Keratinocyte (primary cell): Measurements from ENCODE around the gene RBPJ. TPM values are rescaled to one million over a fixed set of nuclear protein-coding genes. Genes with fewer than 3 reads are reported as not detected.

Experiments
- DNase-seq: peaks from one replicate; pipeline ENCODE4 v3.0.0-alpha.2; 2011; ENCODE audit warnings: low read depth, missing footprints, low spot score
- FAIRE-seq: peaks from 2 replicates; lab custom pipeline; 2011; peaks lifted over from hg19 to GRCh38; lab: Jason Lieb, UNC
- H2AFZ ChIP-seq: 2 replicates; pipeline ENCODE4 v1.6.0; 2012; ENCODE audit warnings: low read length, control low read depth, inconsistent platforms; ENCODE audit not compliant: control insufficient read depth
- H3K27ac ChIP-seq: 2 replicates; pipeline ENCODE4 v1.5.1; 2011; ENCODE audit warnings: low read length; ENCODE audit not compliant: control insufficient read depth, insufficient read depth
- H3K27me3 ChIP-seq: 3 replicates; pipeline ENCODE4 v1.6.0; 2011; ENCODE audit warnings: low read length; ENCODE audit not compliant: control insufficient read depth, insufficient read depth; ENCODE audit errors: extremely low read depth
- H3K36me3 ChIP-seq, 2 experiments: 2 replicates in 1 of 2; 3 replicates in 1 of 2; pipeline ENCODE4 v1.5.1; 2011; ENCODE audit warnings: low read length in 2 of 2, mild to moderate bottlenecking in 1 of 2; ENCODE audit not compliant: control insufficient read depth in 2 of 2, insufficient read depth in 2 of 2; ENCODE audit errors: extremely low read depth in 1 of 2
- H3K4me1 ChIP-seq: 3 replicates; pipeline ENCODE4 v1.5.1; 2011; ENCODE audit warnings: low read length; ENCODE audit not compliant: control insufficient read depth, insufficient read depth; ENCODE audit errors: extremely low read depth
- H3K4me2 ChIP-seq: 3 replicates; pipeline ENCODE4 v1.6.0; 2011; ENCODE audit warnings: low read depth, low read length; ENCODE audit not compliant: control insufficient read depth, insufficient read depth; ENCODE audit errors: extremely low read depth
- H3K4me3 ChIP-seq, 3 experiments: fragments of 200-600 bp in 1 of 3; sonication (generic) in 1 of 3; 2 replicates in 2 of 3; 3 replicates in 1 of 3; pipeline ENCODE4 v1.5.1; 2011 to 2016; ENCODE audit warnings: low read length in 3 of 3, mild to moderate bottlenecking in 3 of 3, control low read depth in 2 of 3, inconsistent platforms in 1 of 3, low read depth in 1 of 3, mixed read lengths in 1 of 3, mixed run types in 1 of 3, moderate library complexity in 1 of 3; ENCODE audit not compliant: control insufficient read depth in 2 of 3, insufficient read depth in 2 of 3; ENCODE audit errors: extremely low read depth in 1 of 3
- H3K79me2 ChIP-seq: 2 replicates; pipeline ENCODE4 v1.6.0; 2012; ENCODE audit warnings: low read length; ENCODE audit not compliant: control insufficient read depth, insufficient read depth
- H3K9ac ChIP-seq: 3 replicates; pipeline ENCODE4 v1.6.0; 2011; ENCODE audit warnings: low read length; ENCODE audit not compliant: control insufficient read depth, insufficient read depth; ENCODE audit errors: extremely low read depth
- H3K9me1 ChIP-seq: 3 replicates; pipeline ENCODE4 v1.6.0; 2011; ENCODE audit warnings: low read length; ENCODE audit not compliant: control insufficient read depth, insufficient read depth; ENCODE audit errors: extremely low read depth
- H3K9me3 ChIP-seq: 2 replicates; pipeline ENCODE4 v1.5.1; 2012; ENCODE audit warnings: low read depth, low read length; ENCODE audit not compliant: control insufficient read depth
- H4K20me1 ChIP-seq: 3 replicates; pipeline ENCODE4 v1.6.0; 2011; ENCODE audit warnings: low read length; ENCODE audit not compliant: control insufficient read depth, insufficient read depth; ENCODE audit errors: extremely low read depth
- EZH2 ChIP-seq: IDR thresholded peaks from one replicate; pipeline ENCODE4 v1.6.1; 2012; ENCODE audit warnings: inconsistent platforms, mild to moderate bottlenecking, low read length, moderate library complexity
- dilution Hi-C: fragments of 300-500 bp; cut with MboI; formaldehyde crosslinking; loops from one replicate; pipeline ENCODE4 v1.7.0; 2020; ENCODE audit warnings: low sequenced_read_pairs; ENCODE audit not compliant: extremely low pct_ligation_motif_present
- polyA plus RNA-seq, 5 experiments: library from polyadenylated mRNA; depleted of rRNA in 3 of 5; stranded (reverse) in 3 of 5; stranded (forward) in 1 of 5; unstranded in 1 of 5; fragments of >200 nt; gene quantifications; 1 replicate in 1 of 5; 2 replicates in 3 of 5; 3 replicates in 1 of 5; pipeline versions ENCODE4 v1.2.1 to v1.2.3, GENCODE V29; 2011 to 2012; ENCODE audit warnings: missing spikeins in 2 of 5, low read depth in 1 of 5, low replicate concordance in 1 of 5
- TF ChIP-seq, protein P1 (sequence below), 3 experiments: IDR thresholded peaks in 1 of 3; conservative IDR thresholded peaks in 1 of 3; optimal IDR thresholded peaks in 1 of 3; 2 replicates in 2 of 3; 3 replicates in 1 of 3; pipeline versions ENCODE3 to v1.5.1; 2011; ENCODE audit warnings: low read length in 3 of 3, mild to moderate bottlenecking in 3 of 3, moderate library complexity in 2 of 3, control low read depth in 1 of 3, inconsistent platforms in 1 of 3; ENCODE audit not compliant: insufficient read depth in 2 of 3; ENCODE audit errors: extremely low read depth in 1 of 3

The RBPJ gene
- polyA plus RNA-seq, 1 donor (not counting 4 experiments of a cell fraction or from before 2014, with no cell fraction given) = 38.0 TPM

DNA sequence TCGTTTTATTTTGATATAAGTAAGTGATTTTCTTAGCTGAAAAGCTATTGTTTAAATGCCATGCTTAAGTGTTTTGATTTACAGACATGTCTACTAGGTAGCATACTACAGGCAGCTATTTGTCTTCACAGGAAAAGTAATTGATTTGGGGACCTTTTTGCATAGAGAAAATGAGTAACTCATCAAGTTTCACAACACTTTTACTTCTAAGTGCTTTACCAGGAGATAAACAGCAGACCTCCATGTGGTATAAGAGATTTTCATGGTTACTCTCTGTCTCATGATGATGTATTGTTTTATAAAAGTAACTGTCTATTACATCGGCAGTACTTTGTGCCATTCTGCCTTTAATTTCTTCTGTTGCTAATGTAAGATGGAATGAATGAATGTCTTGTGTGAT, 28.7 kb downstream of the RBPJ start:
- H3K4me1 ChIP-seq = no peaks in the 10 kb centered on the region
- H3K36me3 ChIP-seq = no peaks in the 10 kb centered on the region
- dilution Hi-C loops = no loop called here
- peaks cover 65% of the 10 kb centered on the region for H3K79me2 ChIP-seq
- DNase-seq (no peak), FAIRE-seq (no peak)
- no peak overlapping the region for H3K4me2 ChIP-seq
- H3K27ac ChIP-seq = no peak overlapping the region
- no peak overlapping the region for H2AFZ ChIP-seq
- no peaks in the 10 kb centered on the region for H3K27me3 ChIP-seq
- H3K9me1 ChIP-seq = no peaks in the 10 kb centered on the region
- peaks cover 3% of the 10 kb centered on the region for H4K20me1 ChIP-seq
- no peak overlapping the region for H3K4me3 ChIP-seq
- no peak for TF ChIP-seq EZH2
- TF ChIP-seq, protein P1, sequence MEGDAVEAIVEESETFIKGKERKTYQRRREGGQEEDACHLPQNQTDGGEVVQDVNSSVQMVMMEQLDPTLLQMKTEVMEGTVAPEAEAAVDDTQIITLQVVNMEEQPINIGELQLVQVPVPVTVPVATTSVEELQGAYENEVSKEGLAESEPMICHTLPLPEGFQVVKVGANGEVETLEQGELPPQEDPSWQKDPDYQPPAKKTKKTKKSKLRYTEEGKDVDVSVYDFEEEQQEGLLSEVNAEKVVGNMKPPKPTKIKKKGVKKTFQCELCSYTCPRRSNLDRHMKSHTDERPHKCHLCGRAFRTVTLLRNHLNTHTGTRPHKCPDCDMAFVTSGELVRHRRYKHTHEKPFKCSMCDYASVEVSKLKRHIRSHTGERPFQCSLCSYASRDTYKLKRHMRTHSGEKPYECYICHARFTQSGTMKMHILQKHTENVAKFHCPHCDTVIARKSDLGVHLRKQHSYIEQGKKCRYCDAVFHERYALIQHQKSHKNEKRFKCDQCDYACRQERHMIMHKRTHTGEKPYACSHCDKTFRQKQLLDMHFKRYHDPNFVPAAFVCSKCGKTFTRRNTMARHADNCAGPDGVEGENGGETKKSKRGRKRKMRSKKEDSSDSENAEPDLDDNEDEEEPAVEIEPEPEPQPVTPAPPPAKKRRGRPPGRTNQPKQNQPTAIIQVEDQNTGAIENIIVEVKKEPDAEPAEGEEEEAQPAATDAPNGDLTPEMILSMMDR (optimal IDR thresholded peaks at IDR 0.05 in 1 of 3, IDR thresholded peaks at IDR 0.05 in 1 of 3, conservative IDR thresholded peaks at IDR 0.05 in 1 of 3; ENCODE audit: extremely low read depth in 1 of 3, insufficient read depth in 2 of 3, low read length in 3 of 3) = no peak
- no peaks in the 10 kb centered on the region for H3K9me3 ChIP-seq
- no peak overlapping the region for H3K9ac ChIP-seq

DNA sequence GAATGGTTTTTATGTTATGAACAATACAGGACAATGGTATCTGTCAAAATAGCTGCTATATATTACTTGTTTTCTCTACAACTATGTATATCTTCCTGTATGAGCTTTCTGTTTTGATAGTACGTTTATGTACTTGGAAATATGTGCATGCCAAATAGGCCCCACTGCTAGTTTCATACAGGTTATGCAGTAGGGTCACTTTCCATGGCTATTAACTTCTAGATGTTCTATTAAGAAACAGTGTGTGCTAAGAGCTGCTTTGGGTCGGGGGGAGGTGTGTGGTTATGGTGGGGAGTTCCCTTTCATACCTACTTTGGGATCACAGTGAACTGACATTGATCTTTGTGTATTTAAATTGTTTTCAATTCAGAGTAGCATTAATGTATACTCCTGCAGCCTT, 30.9 kb downstream of the RBPJ start:
- H3K9me1 ChIP-seq = no peaks in the 10 kb centered on the region
- H3K4me3 ChIP-seq = no peak overlapping the region
- H2AFZ ChIP-seq = no peak overlapping the region
- DNase-seq (no peak), FAIRE-seq (no peak)
- TF ChIP-seq, protein P1 (optimal IDR thresholded peaks at IDR 0.05 in 1 of 3, IDR thresholded peaks at IDR 0.05 in 1 of 3, conservative IDR thresholded peaks at IDR 0.05 in 1 of 3; ENCODE audit: extremely low read depth in 1 of 3, insufficient read depth in 2 of 3, low read length in 3 of 3) = no peak
- TF ChIP-seq EZH2 = no peak
- H3K9ac ChIP-seq = no peak overlapping the region
- H3K9me3 ChIP-seq = no peaks in the 10 kb centered on the region
- H3K4me2 ChIP-seq = no peak overlapping the region
- peaks cover 10% of the 10 kb centered on the region for H3K4me1 ChIP-seq
- no peaks in the 10 kb centered on the region for H3K27me3 ChIP-seq
- peaks cover 7% of the 10 kb centered on the region for H4K20me1 ChIP-seq
- dilution Hi-C loops = no loop called here
- no peaks in the 10 kb centered on the region for H3K36me3 ChIP-seq
- H3K79me2 ChIP-seq = peaks cover 59% of the 10 kb centered on the region
- H3K27ac ChIP-seq = no peak overlapping the region
